ENCODE data around the gene CNST. TPM values are rescaled to one million over a fixed set of nuclear protein-coding genes. Genes with fewer than 3 reads are reported as not detected.

CNST gene
- total RNA-seq, 2 experiments from 2014 or later: 14.6 to 25.1 TPM

DNA sequence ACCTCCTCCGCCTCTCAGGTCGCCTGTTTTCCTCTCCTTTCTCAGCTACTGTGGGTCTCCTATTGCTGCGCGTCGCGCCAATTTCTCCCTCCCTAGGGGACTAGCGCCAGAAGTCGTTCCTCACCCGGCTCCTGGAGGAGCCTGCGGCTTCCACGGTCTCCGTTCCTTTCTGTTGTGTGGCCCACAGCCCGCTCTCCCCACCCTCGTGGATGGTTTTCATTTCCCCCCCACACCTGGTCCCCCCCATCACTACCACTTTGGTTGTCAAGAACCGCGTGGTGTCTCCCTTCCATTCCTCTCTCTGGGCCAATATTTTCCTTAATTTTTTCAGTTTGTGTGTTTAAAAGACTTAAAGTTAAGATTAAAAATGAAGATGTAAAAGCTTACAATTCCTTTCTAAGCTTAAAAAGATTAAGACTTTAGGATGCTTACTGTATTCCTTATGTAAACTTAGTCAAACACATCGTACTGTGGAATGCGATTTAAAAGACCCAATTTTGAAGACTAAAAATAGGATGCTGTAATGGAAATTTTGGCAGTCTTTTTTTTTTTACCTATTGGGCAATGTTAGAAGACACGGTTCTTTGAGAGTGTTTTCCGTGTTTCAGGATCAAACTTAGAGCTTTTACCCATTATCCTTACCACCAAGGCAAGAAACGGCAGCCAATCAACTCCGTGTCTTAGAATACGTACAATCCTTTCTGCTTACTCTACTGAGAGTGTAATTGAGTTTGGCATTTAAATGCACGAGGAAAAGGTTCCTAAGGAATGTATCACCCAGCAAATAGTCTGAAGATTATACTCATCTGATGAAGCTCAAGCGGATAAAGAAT lies 773 bp downstream of the CNST start:
- CTCF ChIA-PET (ENCODE audit: unreplicated experiment): interaction anchor here (0.6 kb wide), 1 partner anchor 18 kb away, joined by 4 read pairs; no protein-coding TSS in a partner anchor
- no peaks in the 10 kb centered on the region for H3K9me2 ChIP-seq (ENCODE audit: insufficient read depth, low read length)
- peak overlapping the region; percentile 92 for H3K4me3 ChIP-seq (ENCODE audit: low read depth, low read length, poor library complexity, severe bottlenecking)
- peak overlapping the region; percentile 98 for H3K4me2 ChIP-seq (ENCODE audit: low read length)
- H2AFZ ChIP-seq (ENCODE audit: low read length): peak overlapping the region; percentile 85
- TF ChIP-seq EZH2phosphoT487 (IDR thresholded peaks at IDR 0.05; ENCODE audit: borderline replicate concordance, low read depth, low read length) (no peak), CTCF (conservative IDR thresholded peaks at IDR 0.05; ENCODE audit: low read length) (peak; percentile 38; the same call in 1 of the 2 replicates)
- no peaks in the 10 kb centered on the region; the same call in 1 of the 2 replicates for H3K9me3 ChIP-seq (ENCODE audit: low read length)
- peaks cover 26% of the 10 kb centered on the region for H3K36me3 ChIP-seq (ENCODE audit: insufficient read depth, low read length)
- peak; percentile 58 for DNase-seq (ENCODE audit: low spot score)
- intact Hi-C loops (cut with micrococcal nuclease; ENCODE audit: unreplicated experiment): loop anchor here (1.0 to 10.0 kb wide), 5 partner anchors 60 to 648 kb away; partner anchors contain the start of genes AHCTF1 and SMYD3
- no peaks in the 10 kb centered on the region for H4K20me1 ChIP-seq (ENCODE audit: insufficient read depth, low read length)
- peak overlapping the region; percentile 76 for H3K27ac ChIP-seq (ENCODE audit: low read depth, low read length, poor library complexity, severe bottlenecking)
- H3K79me2 ChIP-seq (ENCODE audit: insufficient read depth, low read depth, low read length): peaks cover 79% of the 10 kb centered on the region
- TSS peak; percentile 71 for BruUV-seq (replicated peaks)
- H3K4me1 ChIP-seq (ENCODE audit: insufficient read depth, low read length, poor library complexity, severe bottlenecking): peaks cover 56% of the 10 kb centered on the region
- POLR2A ChIA-PET: interaction anchor here (0.5 to 2.0 kb wide), 12 partner anchors 8 to 1754 kb away, joined by 3 to 13 read pairs (median 5); no protein-coding TSS in a partner anchor

- POLR2A ChIA-PET: interaction anchor here (0.7 to 2.0 kb wide), 8 partner anchors 11 to 637 kb away, joined by 3 to 13 read pairs (median 7); no protein-coding TSS in a partner anchor
- DNase-seq (ENCODE audit: low spot score): no peak
- intact Hi-C loops (cut with micrococcal nuclease; ENCODE audit: unreplicated experiment): loop anchor here (2.0 to 10.0 kb wide), 5 partner anchors 61 to 647 kb away; partner anchors contain the start of gene SMYD3
These were observed 1.5 kb downstream of the CNST start for GRCh38 chr1:246567646-246568235.

More at GRCh38 chr1:246567646-246568235, 1.5 kb downstream of the CNST start:
- Histone ChIP-seq H4K20me1 (ENCODE audit: insufficient read depth, low read length) (no peaks in the 10 kb centered on the region), H3K27ac (ENCODE audit: low read depth, low read length, poor library complexity, severe bottlenecking) (peak overlapping the region; percentile 76), H3K36me3 (ENCODE audit: insufficient read depth, low read length) (peaks cover 20% of the 10 kb centered on the region), H3K9me3 (ENCODE audit: low read length) (no peaks in the 10 kb centered on the region; the same call in 1 of the 2 replicates), H3K4me3 (ENCODE audit: low read depth, low read length, poor library complexity, severe bottlenecking) (peak overlapping the region; percentile 92), H3K4me1 (ENCODE audit: insufficient read depth, low read length, poor library complexity, severe bottlenecking) (peaks cover 63% of the 10 kb centered on the region), H3K4me2 (ENCODE audit: low read length) (peak overlapping the region; percentile 98), H3K79me2 (ENCODE audit: insufficient read depth, low read depth, low read length) (peaks cover 86% of the 10 kb centered on the region), H3K9me2 (ENCODE audit: insufficient read depth, low read length) (no peaks in the 10 kb centered on the region), H2AFZ (ENCODE audit: low read length) (peak overlapping the region; percentile 85; the same call in 1 of the 2 replicates)
- TF ChIP-seq CTCF (conservative IDR thresholded peaks at IDR 0.05; ENCODE audit: low read length): no peak
- no peak for TF ChIP-seq EZH2phosphoT487 (IDR thresholded peaks at IDR 0.05; ENCODE audit: borderline replicate concordance, low read depth, low read length)
- CTCF ChIA-PET (ENCODE audit: unreplicated experiment): no interaction called here
- BruUV-seq (replicated peaks): no TSS peak

Data from OCI-LY7 (cell line).